ENCODE measurements around the gene RFX5.

RFX5 gene

DNA sequence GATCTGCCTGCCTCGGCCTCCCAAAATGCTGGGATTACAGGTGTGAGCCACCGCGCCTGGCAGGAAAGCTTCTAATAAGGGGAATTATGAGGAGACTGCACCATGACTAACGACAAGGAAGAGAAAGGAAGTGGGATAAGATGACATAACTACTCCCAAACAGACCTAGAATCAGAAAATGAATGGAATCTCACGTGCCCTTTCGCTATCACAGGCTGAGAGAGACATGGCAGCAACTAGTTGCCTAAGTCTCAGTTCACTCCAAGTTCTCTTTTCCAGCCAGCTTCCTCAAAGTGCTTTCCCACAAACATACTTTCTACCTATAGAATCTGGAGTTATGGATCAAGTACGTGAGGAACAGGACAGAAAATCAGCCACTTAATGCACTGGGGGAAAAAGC lies 21.8 kb downstream of the RFX5 start:
- no peak for DNase-seq (ENCODE audit: low read depth in 2 of 2)

DNA sequence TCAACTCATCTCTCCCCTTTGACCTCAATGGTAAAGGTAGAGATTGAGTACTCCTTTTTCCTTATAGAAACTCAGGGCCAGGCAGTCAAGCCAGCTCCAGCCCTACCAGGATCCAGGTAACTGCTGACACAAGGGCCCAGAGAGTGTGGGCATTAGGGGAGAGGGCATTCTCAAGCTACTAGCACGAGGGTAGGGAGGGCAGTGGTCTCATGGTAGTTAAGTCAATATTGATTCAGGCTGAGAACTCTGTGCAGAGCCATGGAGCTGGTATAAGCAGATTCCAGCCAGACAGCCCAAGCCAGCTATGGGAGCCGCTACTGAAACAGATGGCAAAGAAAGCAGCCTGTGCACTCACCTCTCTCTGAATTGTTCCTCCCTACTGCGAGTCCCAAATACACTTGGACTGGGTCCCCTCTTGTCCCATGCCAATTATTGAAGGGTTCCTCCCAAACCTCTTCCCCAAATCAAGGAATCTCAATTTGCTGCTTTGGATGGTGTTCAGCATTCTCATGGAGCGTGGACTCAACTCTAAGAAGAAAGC lies 22.6 kb downstream of the RFX5 start:
- DNase-seq (ENCODE audit: low read depth in 2 of 2), result no peak

DNA sequence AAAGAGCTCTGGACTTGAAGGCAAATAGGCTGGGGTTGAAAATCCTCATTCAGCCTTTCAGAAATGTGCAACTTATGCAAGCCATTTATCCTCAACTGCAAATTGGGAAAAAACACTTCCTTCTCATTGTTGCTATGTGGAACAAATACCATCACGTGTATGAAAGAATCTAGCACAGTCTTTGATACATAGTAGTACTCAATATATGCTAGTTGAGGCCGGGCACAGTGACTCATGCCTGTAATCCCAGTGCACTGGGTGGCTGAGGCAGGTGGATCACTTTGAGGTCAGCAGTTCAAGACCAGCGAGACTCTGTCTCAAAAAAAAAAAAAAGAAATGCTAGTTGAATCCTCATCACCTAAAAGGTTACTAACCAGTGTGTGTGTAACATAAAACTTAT lies 28.1 kb downstream of the RFX5 start:
- DNase-seq (ENCODE audit: low read depth in 2 of 2), result no peak

DNA sequence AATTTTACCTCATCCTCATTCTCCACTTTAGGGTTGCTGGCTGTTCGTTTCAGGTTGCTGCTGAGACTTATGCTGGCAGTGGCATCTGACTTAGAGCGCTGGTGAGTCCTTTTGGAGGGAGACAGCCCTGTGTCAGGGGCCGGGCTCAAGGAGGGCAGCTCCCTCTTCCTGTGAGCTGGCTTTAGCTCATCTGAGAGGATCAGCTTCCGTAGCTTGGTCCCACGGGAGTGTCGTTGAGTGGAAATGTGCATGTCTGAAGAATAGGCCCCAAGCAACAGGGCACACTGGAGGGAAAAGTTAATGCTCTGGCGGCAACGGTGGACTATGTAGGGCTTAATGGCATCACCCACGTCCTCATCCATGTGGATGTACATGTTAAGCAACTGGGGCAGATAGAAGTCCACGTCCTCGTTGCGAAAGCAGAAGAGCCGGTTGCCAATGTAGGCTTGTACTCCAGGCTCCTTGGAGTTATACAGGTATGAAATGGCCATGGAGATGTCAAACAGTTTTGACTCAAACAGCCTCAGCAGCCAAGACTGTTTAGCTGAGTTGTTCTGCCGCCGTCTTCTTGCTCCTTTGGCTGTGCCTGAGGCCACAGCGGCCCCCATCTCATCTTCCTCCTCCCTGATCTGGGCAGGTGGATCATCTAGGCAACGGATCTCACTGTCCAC lies 31.4 kb downstream of the RFX5 start:
- DNase-seq (ENCODE audit: low read depth in 2 of 2), result no peak

DNA sequence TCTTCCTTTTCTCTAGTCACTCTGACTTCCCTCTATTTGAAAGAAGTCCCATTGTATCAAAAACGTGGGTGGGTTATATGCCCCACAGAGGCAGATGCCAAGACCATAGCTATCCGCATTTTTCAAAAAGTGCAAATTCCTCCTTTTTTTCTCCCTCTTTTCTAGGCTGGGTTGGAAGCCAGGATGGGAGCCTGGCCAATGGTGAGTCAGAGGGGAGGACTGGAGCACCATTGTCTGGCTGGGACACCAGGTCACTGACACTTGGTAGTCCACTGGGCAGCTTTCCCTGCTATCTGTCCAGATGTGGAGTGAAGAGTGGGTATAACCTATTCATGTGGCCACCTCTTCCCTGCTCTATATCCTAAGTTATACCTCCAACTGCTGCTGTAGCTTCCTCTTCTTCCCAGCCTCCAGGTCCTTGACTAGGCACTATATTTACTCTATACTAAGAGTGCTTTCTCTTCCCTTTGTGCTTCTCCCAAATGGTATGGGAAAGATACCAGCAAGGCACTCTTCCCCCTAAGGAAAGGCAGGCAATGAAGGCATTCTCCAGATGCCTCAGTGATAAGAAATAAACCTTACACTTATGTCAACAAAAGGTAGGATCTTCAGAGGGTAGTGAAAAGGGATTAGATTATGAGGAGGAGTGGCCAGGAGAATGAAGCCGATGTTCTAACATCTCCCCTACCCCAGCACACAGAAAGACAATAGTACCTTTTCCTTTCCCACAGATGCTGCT lies 32.7 kb downstream of the RFX5 start:
- peak; percentile 25 to 30 for DNase-seq (ENCODE audit: low read depth in 2 of 2)

DNA sequence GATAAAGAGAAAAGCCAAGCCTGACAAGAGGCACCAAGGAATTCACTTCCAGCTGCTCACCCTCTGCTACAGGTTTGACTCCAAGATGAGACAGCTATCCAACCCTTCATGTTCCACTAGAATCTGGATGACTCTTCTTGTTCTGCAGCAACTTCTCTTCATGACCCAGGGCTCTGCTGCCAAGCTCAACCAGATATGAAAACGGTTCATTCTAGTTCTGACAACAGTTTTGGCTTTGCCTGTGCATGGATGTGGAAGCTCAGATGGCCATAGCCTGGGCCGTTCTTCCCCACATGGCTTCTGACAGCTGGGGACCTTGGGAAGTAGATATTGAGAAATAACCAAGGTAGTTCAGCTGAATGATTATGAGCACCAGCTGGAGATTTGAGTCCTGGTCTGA lies 33.6 kb downstream of the RFX5 start:
- DNase-seq (ENCODE audit: low read depth in 2 of 2), result no peak

DNA sequence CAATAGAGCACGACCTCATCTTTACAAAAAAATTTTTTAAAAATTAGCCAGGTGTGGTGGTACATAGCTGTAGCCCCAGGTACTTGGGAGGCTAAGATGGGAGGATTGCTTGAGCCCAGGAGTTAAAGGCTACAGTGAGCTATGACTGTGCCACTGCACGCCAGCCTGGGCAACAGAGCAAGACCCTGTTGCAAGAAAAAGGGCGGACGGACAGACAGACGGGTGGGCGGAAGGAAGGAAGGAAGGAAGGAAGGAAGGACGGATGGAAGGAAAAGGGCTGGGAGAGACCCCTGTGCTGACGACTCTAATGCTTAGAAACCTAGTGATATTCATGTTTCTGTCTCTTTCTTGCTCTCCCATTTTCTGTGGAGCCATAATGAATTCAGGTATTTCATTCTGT lies 34.2 kb downstream of the RFX5 start:
- no peak for DNase-seq (ENCODE audit: low read depth in 2 of 2)

DNA sequence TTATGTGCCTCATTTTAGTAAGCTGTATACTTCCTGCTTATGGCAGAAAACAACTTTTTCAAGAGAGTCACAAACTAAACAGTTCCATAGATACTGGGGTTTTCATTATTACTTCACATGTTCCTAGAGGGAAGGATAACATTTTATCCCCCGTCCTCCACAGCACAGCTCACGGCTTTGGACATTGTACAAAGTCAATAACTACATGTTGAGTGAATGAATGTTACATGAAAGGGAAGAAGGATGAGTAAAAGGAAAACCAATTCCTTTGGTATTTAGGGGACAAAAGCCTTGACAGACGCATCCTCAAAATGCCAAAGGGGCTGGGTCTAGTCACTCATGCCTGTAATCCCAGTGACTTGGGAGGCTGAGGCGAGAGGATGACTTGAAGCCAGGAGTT lies 34.6 kb downstream of the RFX5 start:
- DNase-seq (ENCODE audit: low read depth in 2 of 2), result no peak

DNA sequence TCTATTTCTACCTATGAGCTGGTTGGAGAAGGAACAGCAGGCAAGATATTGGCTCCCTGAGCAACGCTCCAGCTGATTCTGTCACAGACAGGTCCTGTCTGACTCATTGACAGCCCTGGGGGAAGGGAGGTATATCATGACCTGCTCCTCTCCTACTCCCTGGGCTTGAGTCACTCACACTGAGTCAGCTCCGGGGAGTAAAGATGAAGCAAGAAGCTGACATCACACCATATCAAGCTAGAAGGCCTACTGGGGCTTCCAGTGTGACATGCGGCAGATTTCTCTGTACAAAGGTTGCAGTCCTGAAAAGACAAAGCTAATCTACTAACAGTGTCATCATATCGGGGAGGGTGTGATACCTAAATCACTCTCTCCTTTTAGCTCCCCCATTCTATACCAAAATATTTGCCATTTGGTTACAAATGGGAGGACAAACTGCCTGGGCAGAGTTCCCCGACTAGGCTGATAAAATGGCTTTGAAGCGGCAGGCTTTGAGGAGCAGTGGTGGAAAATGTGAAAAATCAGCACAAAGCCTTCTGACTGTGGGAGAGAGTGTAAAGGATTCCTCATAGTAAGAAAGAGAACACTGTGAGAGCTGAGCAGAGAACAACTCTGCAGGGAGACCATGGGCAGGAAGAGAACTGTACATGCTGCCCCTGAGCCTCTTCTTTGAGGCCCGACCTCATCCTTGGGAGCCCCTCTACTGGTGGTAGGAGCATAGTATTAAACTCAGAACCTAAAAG lies 35.3 kb downstream of the RFX5 start:
- peak; percentile 93 to 95 for DNase-seq (ENCODE audit: low read depth in 2 of 2)

DNA sequence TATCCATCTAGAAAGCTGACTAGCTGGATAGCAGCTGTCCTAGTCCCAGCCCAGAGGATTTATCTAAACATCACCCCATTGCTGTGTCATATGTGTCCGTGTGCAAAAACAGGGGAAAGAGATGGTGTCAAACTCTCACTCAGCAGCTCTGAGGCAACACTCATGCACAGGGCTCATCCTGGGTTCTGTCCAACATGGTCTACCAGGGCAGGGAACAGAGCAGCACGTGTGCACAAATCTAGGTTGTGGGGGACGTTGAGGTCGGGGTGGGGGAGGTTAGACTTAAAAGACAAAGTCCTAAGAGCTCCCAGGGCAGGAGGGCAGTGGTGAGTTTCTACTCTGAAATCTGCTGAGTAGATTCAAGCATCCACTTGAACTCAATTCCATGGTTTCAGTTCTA lies 36.0 kb downstream of the RFX5 start:
- DNase-seq (ENCODE audit: low read depth in 2 of 2), result no peak

DNA sequence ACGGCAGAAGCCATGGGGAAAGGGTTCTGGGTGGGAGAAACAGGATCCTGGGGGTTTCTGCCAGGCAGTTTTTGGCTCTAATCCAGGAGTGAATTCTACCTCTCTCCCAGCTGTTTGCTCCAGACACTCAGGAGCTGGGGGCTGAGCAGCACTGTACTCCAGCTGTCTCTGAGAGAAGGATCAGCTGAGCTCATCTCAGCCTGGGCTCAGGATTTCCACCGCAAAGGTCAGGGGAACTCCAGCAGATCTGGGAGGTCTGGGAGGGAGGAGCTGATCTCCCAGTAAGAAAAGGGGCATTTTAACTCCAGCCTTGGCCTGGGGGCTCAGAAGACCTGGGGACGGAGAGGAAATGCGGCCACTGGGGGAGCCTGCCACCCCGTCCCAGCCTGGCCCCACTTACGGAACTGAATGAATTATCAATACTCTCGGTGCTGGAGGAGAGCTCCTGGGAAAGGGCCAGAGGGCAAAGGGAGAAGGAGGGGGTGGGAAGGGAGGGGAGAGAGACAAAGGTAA lies 37.2 kb downstream of the RFX5 start:
- DNase-seq (ENCODE audit: low read depth in 2 of 2), result no peak

DNA sequence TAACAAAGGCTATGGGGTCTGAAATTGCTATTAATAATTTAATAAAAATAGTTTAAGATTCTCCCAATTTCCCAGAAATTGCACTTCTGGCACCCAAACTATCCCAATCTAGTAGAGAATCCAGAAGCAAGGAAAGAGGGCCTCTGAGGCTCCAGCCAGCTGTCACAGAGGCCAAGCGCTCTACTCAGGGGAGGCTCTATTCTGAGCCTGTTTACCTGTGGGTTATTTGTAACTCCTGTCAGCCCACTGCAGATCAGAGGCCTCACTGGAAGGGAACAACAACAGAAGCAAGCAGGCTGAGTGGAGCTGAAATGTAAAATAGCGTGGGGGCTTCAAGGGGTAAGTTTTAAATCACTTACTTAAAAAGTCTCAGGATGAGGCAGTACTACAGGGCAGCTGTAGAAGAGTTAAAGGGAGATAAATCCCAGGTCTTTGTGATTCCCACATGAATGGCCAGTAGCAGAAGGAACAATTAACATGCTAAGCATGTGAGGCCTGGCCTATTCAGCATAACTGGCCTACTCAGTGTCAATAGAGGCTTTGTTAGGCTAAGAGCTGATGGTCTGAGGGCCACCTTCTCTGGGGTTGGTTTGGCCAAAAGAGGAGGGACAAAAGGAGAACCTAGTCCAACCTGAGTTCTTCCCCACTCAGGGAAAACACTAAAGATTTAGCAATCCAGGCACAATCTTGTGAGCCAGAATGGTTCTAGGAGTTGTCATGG lies 52.1 kb downstream of the RFX5 start:
- DNase-seq (ENCODE audit: low read depth in 2 of 2), result no peak

DNA sequence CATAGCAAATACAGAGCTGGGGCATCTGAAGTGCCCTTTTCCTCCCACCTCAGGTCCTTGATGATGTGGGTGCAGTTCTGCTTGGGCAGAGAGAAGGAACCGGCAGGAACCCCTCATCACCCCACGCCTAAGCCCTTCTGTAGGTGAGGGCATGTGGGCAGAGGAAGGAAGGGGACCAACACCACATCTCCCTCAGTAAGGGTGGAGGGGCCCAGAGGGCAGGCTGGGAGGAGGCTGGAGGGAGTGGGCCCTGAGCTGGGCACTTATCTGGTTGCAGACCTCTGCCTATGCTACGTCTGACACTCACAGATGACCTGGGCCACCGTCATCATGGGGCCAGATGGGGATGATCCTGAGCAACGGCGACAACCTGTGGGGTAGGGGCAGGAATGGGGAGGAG lies 54.0 kb downstream of the RFX5 start:
- no peak for DNase-seq (ENCODE audit: low read depth in 2 of 2)

DNA sequence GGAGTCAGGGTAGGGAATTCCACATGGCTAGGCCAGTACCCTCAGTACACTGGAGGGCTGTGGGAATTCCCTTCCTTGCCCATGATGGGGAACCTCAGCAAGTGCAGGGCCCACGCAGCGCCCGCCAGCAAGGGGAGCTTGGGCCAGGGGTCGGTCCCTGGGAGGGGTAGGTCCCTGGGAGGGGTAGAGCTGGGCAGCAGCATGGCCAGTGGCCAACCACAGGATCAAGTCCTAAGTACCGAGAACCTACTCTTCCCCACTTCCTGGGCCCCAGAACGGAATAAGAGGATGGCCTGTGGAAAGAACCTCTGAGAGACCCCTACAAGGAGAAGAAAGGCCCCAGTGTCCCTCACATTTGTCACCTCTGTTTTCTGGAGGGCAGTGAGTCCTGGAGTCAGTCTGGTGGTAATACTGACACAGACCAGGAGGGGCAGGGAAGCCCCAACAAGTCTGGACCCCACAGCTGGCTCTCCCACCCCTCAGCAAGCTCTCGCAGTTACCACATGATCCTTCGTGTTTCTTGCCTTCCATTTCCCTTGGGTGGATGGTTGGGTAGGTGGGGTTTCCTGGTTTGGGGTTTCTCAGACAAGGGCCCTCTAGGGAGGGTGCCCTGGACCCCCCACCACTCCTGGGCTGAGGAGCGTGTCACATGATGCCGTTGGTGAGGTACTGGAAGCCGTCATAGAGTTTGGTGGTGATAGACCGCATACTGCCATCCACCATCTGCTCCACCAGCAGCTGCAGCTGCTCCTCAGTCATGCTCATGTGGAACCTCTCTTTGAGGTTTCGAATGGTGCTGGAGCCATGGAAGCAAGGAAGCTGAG lies 54.6 kb downstream of the RFX5 start:
- no peak for DNase-seq (ENCODE audit: low read depth in 2 of 2)

DNA sequence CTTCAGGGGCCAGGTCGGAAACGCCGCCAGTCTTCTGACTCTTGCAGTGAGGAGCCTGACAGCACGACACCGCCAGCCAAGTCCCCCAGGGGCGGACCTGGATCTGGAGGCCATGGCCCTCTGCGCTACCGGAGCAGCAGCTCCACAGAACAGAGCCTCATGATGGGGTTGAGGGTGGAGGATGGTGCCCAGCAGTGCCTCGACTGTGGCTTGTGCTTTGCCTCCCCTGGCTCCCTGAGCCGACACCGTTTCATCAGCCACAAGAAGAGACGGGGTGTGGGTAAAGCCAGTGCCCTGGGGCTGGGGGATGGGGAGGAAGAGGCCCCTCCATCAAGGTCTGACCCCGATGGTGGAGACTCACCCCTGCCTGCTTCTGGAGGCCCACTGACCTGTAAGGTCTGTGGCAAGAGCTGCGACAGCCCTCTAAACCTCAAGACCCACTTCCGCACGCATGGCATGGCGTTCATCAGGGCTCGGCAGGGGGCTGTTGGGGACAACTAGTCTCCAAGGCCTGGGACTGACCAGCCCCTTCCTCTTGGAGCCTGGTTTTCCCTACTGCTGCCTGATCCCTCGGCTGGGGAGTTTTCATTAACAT lies 56.2 kb downstream of the RFX5 start:
- DNase-seq (ENCODE audit: low read depth in 2 of 2), result no peak
